ENCODE measurements around the gene FILIP1L. TPM values are rescaled to one million over a fixed set of nuclear protein-coding genes. Genes with fewer than 3 reads are reported as not detected.

Gene FILIP1L
- total RNA-seq, 1 donor from 2014 or later = 47.0 TPM

GRCh38 chr3:100068826-100069225 is 45.5 kb downstream of the FILIP1L start:
- Mint-ChIP-seq H3K36me3 (ENCODE audit: unreplicated experiment) (no peaks in the 10 kb centered on the region), H3K27me3 (ENCODE audit: unreplicated experiment) (no peaks in the 10 kb centered on the region), H3K4me3 (ENCODE audit: unreplicated experiment) (no peak overlapping the region), H3K9me3 (ENCODE audit: unreplicated experiment) (no peaks in the 10 kb centered on the region), H3K4me1 (ENCODE audit: unreplicated experiment) (peaks cover 73% of the 10 kb centered on the region), H3K27ac (ENCODE audit: unreplicated experiment) (peak overlapping the region; percentile 19)
- peak; percentile 76 for TF ChIP-seq CTCF (IDR thresholded peaks at IDR 0.05)
- peak; percentile 86 for DNase-seq (ENCODE audit: extremely low spot score, unreplicated experiment)

GRCh38 chr3:100067589-100067988 is 46.7 kb downstream of the FILIP1L start:
- no peak for TF ChIP-seq CTCF (IDR thresholded peaks at IDR 0.05)
- Mint-ChIP-seq H3K4me3 (ENCODE audit: unreplicated experiment) (no peak overlapping the region), H3K4me1 (ENCODE audit: unreplicated experiment) (peaks cover 66% of the 10 kb centered on the region), H3K9me3 (ENCODE audit: unreplicated experiment) (no peaks in the 10 kb centered on the region), H3K36me3 (ENCODE audit: unreplicated experiment) (no peaks in the 10 kb centered on the region), H3K27me3 (ENCODE audit: unreplicated experiment) (no peaks in the 10 kb centered on the region), H3K27ac (ENCODE audit: unreplicated experiment) (peak overlapping the region; percentile 54)
- no peak for DNase-seq (ENCODE audit: extremely low spot score, unreplicated experiment)

GRCh38 chr3:100063929-100064461 is 50.3 kb downstream of the FILIP1L start:
- no peaks in the 10 kb centered on the region for H3K27me3 Mint-ChIP-seq (ENCODE audit: unreplicated experiment)
- no peak overlapping the region for H3K4me3 Mint-ChIP-seq (ENCODE audit: unreplicated experiment)
- H3K4me1 Mint-ChIP-seq (ENCODE audit: unreplicated experiment) = peaks cover 34% of the 10 kb centered on the region
- H3K27ac Mint-ChIP-seq (ENCODE audit: unreplicated experiment) = peak overlapping the region; percentile 79
- H3K9me3 Mint-ChIP-seq (ENCODE audit: unreplicated experiment) = no peaks in the 10 kb centered on the region
- TF ChIP-seq CTCF (IDR thresholded peaks at IDR 0.05) = no peak
- no peaks in the 10 kb centered on the region for H3K36me3 Mint-ChIP-seq (ENCODE audit: unreplicated experiment)
- no peak for DNase-seq (ENCODE audit: extremely low spot score, unreplicated experiment)

- Mint-ChIP-seq H3K27me3 (ENCODE audit: unreplicated experiment) (no peaks in the 10 kb centered on the region), H3K36me3 (ENCODE audit: unreplicated experiment) (no peaks in the 10 kb centered on the region), H3K27ac (ENCODE audit: unreplicated experiment) (no peak overlapping the region), H3K4me1 (ENCODE audit: unreplicated experiment) (peaks cover 31% of the 10 kb centered on the region), H3K9me3 (ENCODE audit: unreplicated experiment) (no peaks in the 10 kb centered on the region), H3K4me3 (ENCODE audit: unreplicated experiment) (no peak overlapping the region)
- no peak for TF ChIP-seq CTCF (IDR thresholded peaks at IDR 0.05)
- DNase-seq (ENCODE audit: extremely low spot score, unreplicated experiment) = no peak
These were observed 51.6 kb downstream of the FILIP1L start for GRCh38 chr3:100062665-100063064.

- no peak for TF ChIP-seq CTCF (IDR thresholded peaks at IDR 0.05)
- DNase-seq (ENCODE audit: extremely low spot score, unreplicated experiment) = no peak
- no peaks in the 10 kb centered on the region for H3K27me3 Mint-ChIP-seq (ENCODE audit: unreplicated experiment)
- H3K36me3 Mint-ChIP-seq (ENCODE audit: unreplicated experiment) = no peaks in the 10 kb centered on the region
- no peak overlapping the region for H3K4me3 Mint-ChIP-seq (ENCODE audit: unreplicated experiment)
- H3K9me3 Mint-ChIP-seq (ENCODE audit: unreplicated experiment) = no peaks in the 10 kb centered on the region
- H3K4me1 Mint-ChIP-seq (ENCODE audit: unreplicated experiment) = peaks cover 24% of the 10 kb centered on the region
- no peak overlapping the region for H3K27ac Mint-ChIP-seq (ENCODE audit: unreplicated experiment)
These were observed 53.4 kb downstream of the FILIP1L start for GRCh38 chr3:100060685-100061484.
